HG03103 (cell line): ENCODE data around the gene FDX2.

Source experiments
- ATAC-seq: cut with Tn5 transposase; IDR thresholded peaks from one replicate; pipeline ENCODE4 v1.9.1; 2021; ENCODE audit warnings: low read depth; ENCODE audit not compliant: unreplicated experiment

Gene FDX2

GRCh38 chr19:10306327-10306726 lies 9.5 kb downstream of the FDX2 start:
- ATAC-seq = no peak

- no peak for ATAC-seq
These were observed 10.5 kb downstream of the FDX2 start for GRCh38 chr19:10305139-10305806.

GRCh38 chr19:10299545-10300458 lies 16.0 kb downstream of the FDX2 start:
- ATAC-seq = no peak

- no peak for ATAC-seq
These were observed 19.8 kb downstream of the FDX2 start for GRCh38 chr19:10295847-10296591.

GRCh38 chr19:10295305-10295846 lies 20.4 kb downstream of the FDX2 start:
- no peak for ATAC-seq

GRCh38 chr19:10294368-10294697 lies 21.5 kb downstream of the FDX2 start:
- no peak for ATAC-seq

GRCh38 chr19:10293637-10294367 lies 22.0 kb downstream of the FDX2 start:
- no peak for ATAC-seq

- ATAC-seq = no peak
These were observed 22.8 kb downstream of the FDX2 start for GRCh38 chr19:10292789-10293636.

- no peak for ATAC-seq
These were observed 23.5 kb downstream of the FDX2 start for GRCh38 chr19:10292206-10292788.

GRCh38 chr19:10291554-10292205 lies 24.1 kb downstream of the FDX2 start:
- ATAC-seq = no peak

GRCh38 chr19:10290876-10291553 lies 24.8 kb downstream of the FDX2 start:
- ATAC-seq = no peak

- no peak for ATAC-seq
These were observed 25.4 kb downstream of the FDX2 start for GRCh38 chr19:10290357-10290875.

GRCh38 chr19:10289836-10290356 lies 25.9 kb downstream of the FDX2 start, which contains the start of gene ICAM5:
ICAM5 (plus strand) TSS chr19:10289952; CDS start chr19:10290044, 92 bp downstream.
- ATAC-seq = no peak

- ATAC-seq = no peak
These were observed 26.5 kb downstream of the FDX2 start for GRCh38 chr19:10289167-10289835.

- no peak for ATAC-seq
These were observed 27.1 kb downstream of the FDX2 start for GRCh38 chr19:10288662-10289166.

GRCh38 chr19:10286803-10287737 lies 28.7 kb downstream of the FDX2 start, which contains the start of gene ICAM4:
ICAM4 (plus strand) TSS chr19:10286955; CDS start chr19:10287013, 58 bp downstream.
- no peak for ATAC-seq
